ENCODE results near the gene ZFYVE1. TPM values are rescaled to one million over a fixed set of nuclear protein-coding genes. Genes with fewer than 3 reads are reported as not detected.
"Not testable (repeated sequence)": the region's sequence is repeated elsewhere in the genome, so short reads cannot be mapped to it uniquely, and the experiment has no call there.

The ZFYVE1 gene
- total RNA-seq, 1 donor from 2014 or later = 14.4 TPM

GRCh38 chr14:73057944-73058223 is 31.0 kb upstream of the ZFYVE1 start:
- intact Hi-C loops (cut with micrococcal nuclease) = no loop called here
- Histone ChIP-seq H3K27ac (replicated peaks) (peak overlapping the region; percentile 91), H3K36me3 (no peaks in the 10 kb centered on the region), H3K4me1 (peaks cover 51% of the 10 kb centered on the region), H3K4me3 (peak overlapping the region; percentile 87), H3K27me3 (ENCODE audit: low read depth) (no peaks in the 10 kb centered on the region), H3K9me3 (replicated peaks) (no peaks in the 10 kb centered on the region)
- no peak for TF ChIP-seq CTCF (IDR thresholded peaks at IDR 0.05; ENCODE audit: borderline replicate concordance)
- no peak for DNase-seq

- no peaks in the 10 kb centered on the region for H3K27me3 ChIP-seq (ENCODE audit: low read depth)
- no peak overlapping the region for H3K4me3 ChIP-seq
- intact Hi-C loops (cut with micrococcal nuclease) = no loop called here
- peaks cover 24% of the 10 kb centered on the region for H3K4me1 ChIP-seq
- DNase-seq = no peak
- no peaks in the 10 kb centered on the region for H3K36me3 ChIP-seq
- TF ChIP-seq CTCF (IDR thresholded peaks at IDR 0.05; ENCODE audit: borderline replicate concordance) = no peak
- no peaks in the 10 kb centered on the region for H3K9me3 ChIP-seq (replicated peaks)
- H3K27ac ChIP-seq (replicated peaks) = no peak overlapping the region
Measured at GRCh38 chr14:73055251-73055650, 28.3 kb upstream of the ZFYVE1 start.

GRCh38 chr14:73049428-73049827 is 22.5 kb upstream of the ZFYVE1 start:
- Histone ChIP-seq H3K27me3 (ENCODE audit: low read depth) (no peaks in the 10 kb centered on the region), H3K4me3 (no peak overlapping the region), H3K36me3 (no peaks in the 10 kb centered on the region), H3K4me1 (no peaks in the 10 kb centered on the region), H3K27ac (replicated peaks) (no peak overlapping the region), H3K9me3 (replicated peaks) (no peaks in the 10 kb centered on the region)
- TF ChIP-seq CTCF (IDR thresholded peaks at IDR 0.05; ENCODE audit: borderline replicate concordance) = no peak
- intact Hi-C loops (cut with micrococcal nuclease) = no loop called here
- no peak for DNase-seq

- H3K4me3 ChIP-seq = no peak overlapping the region
- no peaks in the 10 kb centered on the region for H3K4me1 ChIP-seq
- no peaks in the 10 kb centered on the region for H3K9me3 ChIP-seq (replicated peaks)
- H3K27ac ChIP-seq (replicated peaks) = no peak overlapping the region
- TF ChIP-seq CTCF (IDR thresholded peaks at IDR 0.05; ENCODE audit: borderline replicate concordance) = no peak
- DNase-seq = no peak
- no peaks in the 10 kb centered on the region for H3K36me3 ChIP-seq
- intact Hi-C loops (cut with micrococcal nuclease) = no loop called here
- H3K27me3 ChIP-seq (ENCODE audit: low read depth) = no peaks in the 10 kb centered on the region
Measured at GRCh38 chr14:73047808-73048207, 20.9 kb upstream of the ZFYVE1 start.

GRCh38 chr14:73036706-73037450 is 10.0 kb upstream of the ZFYVE1 start:
- DNase-seq; H3K27me3 ChIP-seq (ENCODE audit: low read depth); H3K36me3 ChIP-seq; H3K4me3 ChIP-seq; H3K27ac ChIP-seq (replicated peaks); H3K4me1 ChIP-seq; H3K9me3 ChIP-seq (replicated peaks); intact Hi-C loops (cut with micrococcal nuclease): not testable (repeated sequence)

GRCh38 chr14:73027984-73028383 is 1.1 kb upstream of the ZFYVE1 start:
- Histone ChIP-seq H3K27ac (replicated peaks) (no peak overlapping the region), H3K4me1 (peaks cover 36% of the 10 kb centered on the region), H3K36me3 (peaks cover 14% of the 10 kb centered on the region), H3K27me3 (ENCODE audit: low read depth) (no peaks in the 10 kb centered on the region), H3K4me3 (no peak overlapping the region), H3K9me3 (replicated peaks) (no peaks in the 10 kb centered on the region)
- intact Hi-C loops (cut with micrococcal nuclease) = no loop called here
- no peak for TF ChIP-seq CTCF (IDR thresholded peaks at IDR 0.05; ENCODE audit: borderline replicate concordance)
- no peak for DNase-seq
